Skeletal muscle satellite cell (primary cell): ENCODE measurements around the gene ASB6.

Source experiments
- H3K27me3 ChIP-seq: 2 replicates; pipeline ENCODE4 v1.7.0; 2013; ENCODE audit warnings: low read length; ENCODE audit not compliant: control insufficient read depth, insufficient read depth
- H3K36me3 ChIP-seq: 2 replicates; pipeline ENCODE4 v1.7.0; 2013; ENCODE audit warnings: mild to moderate bottlenecking, control low read depth, low read length; ENCODE audit not compliant: insufficient read depth
- H3K4me1 ChIP-seq: 2 replicates; pipeline ENCODE4 v1.7.0; 2013; ENCODE audit warnings: low read length; ENCODE audit not compliant: control insufficient read depth, insufficient read depth
- H3K4me2 ChIP-seq: 2 replicates; pipeline ENCODE4 v1.7.0; 2013; ENCODE audit warnings: mild to moderate bottlenecking, low read length
- H3K4me3 ChIP-seq: 2 replicates; pipeline ENCODE4 v1.7.0; 2013; ENCODE audit warnings: low read length
- H3K9ac ChIP-seq: 2 replicates; pipeline ENCODE4 v1.7.0; 2013; ENCODE audit warnings: mild to moderate bottlenecking, low read depth, low read length, moderate library complexity
- H3K9me3 ChIP-seq: replicated peaks from 2 replicates; pipeline ENCODE4 v1.7.0; 2013; ENCODE audit warnings: mild to moderate bottlenecking, control low read depth, low read length

Gene ASB6

GRCh38 chr9:129619787-129620668 is 21.9 kb downstream of the ASB6 start:
- Histone ChIP-seq H3K36me3 (no peaks in the 10 kb centered on the region), H3K9ac (peak overlapping the region; percentile 75), H3K9me3 (no peaks in the 10 kb centered on the region), H3K4me3 (peak overlapping the region; percentile 74), H3K27me3 (no peaks in the 10 kb centered on the region), H3K4me2 (peak overlapping the region; percentile 91), H3K4me1 (peaks cover 20% of the 10 kb centered on the region)

DNA sequence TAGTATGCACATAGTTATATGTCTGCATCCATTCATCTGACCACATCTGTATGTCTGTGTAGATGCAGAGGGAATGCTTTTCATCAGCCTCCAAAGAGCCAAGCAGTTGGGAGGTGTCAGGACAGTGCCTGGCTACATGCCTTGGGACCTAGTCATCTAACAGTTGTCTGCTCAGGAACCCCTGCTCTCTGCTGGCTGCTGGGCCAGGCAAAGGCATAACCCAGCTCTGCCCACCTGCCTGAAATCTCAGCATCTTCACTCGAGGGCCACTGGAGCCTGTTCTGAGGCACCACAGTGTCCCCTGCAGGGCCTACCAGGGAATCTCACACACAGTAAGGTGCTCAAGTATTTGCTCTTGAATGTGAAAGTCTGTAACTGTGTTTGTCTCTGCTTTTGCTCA is 24.8 kb downstream of the ASB6 start:
- no peak overlapping the region for H3K9ac ChIP-seq
- H3K4me1 ChIP-seq: peaks cover 28% of the 10 kb centered on the region
- H3K4me2 ChIP-seq: no peak overlapping the region
- H3K4me3 ChIP-seq: no peak overlapping the region
- H3K9me3 ChIP-seq: no peaks in the 10 kb centered on the region
- H3K36me3 ChIP-seq: no peaks in the 10 kb centered on the region
- H3K27me3 ChIP-seq: peaks cover 12% of the 10 kb centered on the region

DNA sequence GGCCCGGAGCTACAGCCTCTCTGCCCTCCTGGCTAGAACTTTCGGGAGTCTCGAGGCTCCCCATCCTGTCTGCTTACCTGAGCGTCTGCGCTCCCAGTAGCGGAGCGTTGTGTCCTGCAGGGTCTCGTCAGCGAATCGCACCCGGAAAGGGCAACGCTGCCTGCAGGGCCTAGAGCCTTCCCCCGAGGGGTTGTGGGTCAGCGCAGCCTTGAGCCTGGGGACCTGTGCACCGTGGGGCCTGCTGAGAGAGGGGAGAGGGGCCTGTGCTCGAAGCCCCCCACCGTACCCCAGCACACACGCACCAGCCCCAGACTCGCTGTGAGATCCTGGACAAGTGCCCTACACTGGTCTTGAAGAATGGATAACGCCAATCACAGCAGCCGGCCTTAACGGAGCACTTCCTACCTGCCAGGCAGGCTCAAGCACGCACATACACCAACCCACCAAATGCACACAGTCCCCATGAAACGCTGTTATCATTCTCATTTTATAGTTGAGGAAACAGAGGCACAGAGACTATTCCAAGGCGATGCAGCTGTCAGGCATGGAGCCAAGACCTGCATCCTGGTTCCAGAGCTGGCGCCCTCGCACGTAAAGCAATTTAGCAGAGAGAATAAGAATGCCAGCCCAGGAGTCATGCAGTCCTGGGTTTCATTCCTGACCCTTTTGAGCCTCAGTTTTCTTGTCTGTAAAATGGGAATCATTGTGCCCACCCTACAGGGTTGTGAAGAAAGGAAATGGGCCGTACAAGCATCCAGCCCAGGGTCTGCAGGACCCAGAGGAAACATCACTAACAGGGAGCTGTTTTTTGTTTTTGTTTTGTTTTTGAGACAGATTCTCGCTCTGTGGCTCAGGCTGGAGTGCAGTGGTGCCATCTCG is 26.3 kb downstream of the ASB6 start:
- H3K9me3 ChIP-seq: no peaks in the 10 kb centered on the region
- H3K4me2 ChIP-seq: no peak overlapping the region
- H3K27me3 ChIP-seq: peaks cover 12% of the 10 kb centered on the region
- no peak overlapping the region for H3K4me3 ChIP-seq
- peaks cover 33% of the 10 kb centered on the region for H3K4me1 ChIP-seq
- no peak overlapping the region for H3K9ac ChIP-seq
- no peaks in the 10 kb centered on the region for H3K36me3 ChIP-seq

DNA sequence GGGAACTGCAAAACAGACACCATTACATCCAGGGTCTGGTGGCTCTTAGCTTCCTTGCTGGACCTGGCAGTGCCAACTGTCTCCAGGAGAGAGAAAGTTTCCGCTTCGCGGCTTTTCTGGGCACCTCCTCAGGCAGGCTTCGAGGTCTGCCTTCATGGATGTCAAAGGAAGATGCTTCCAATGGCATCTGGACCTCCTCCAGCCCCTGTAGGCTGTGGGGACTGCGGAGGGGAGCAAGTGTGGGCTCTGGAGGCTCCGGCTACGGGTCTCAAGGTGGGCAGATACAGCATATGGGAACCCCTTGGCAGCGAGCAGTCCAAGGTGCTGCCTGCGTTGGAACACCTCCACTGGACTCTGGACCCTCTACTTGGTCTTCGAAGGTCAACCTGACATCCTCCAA is 27.0 kb downstream of the ASB6 start:
- H3K27me3 ChIP-seq: peaks cover 12% of the 10 kb centered on the region
- H3K36me3 ChIP-seq: no peaks in the 10 kb centered on the region
- H3K4me1 ChIP-seq: peaks cover 27% of the 10 kb centered on the region
- no peaks in the 10 kb centered on the region for H3K9me3 ChIP-seq
- H3K9ac ChIP-seq: no peak overlapping the region
- H3K4me2 ChIP-seq: no peak overlapping the region
- no peak overlapping the region for H3K4me3 ChIP-seq

DNA sequence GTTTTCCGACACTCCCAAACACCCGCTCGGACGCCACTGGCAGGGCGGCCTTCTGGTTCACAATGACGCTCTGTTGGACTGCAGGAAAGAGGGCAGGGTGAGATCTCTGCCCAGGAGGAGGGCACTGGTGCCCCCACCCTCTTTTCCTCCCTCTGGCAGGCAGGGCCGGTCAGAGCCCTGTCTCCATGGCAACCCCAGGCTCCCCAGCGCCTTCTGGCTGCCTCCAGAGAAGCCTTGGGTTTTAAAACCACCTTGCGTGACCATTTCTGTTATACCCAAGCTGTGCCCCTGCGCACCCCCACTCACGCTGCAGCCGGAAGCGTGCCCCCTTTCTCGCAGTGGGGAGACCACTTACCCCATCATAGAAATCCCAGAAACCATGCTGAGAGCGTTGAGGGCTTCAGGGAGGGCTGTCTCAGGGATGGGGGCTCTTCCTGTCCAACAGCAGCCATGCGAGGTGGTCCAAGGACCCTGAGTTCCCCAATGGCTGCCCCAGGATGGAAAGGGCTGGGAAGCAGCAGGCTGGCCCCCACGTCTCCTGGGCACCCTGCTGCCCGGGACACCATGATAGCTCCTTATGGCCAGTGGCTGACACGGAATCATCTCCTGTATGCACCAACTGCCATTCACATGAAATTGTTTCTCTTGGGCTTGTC is 28.3 kb downstream of the ASB6 start:
- H3K9me3 ChIP-seq: no peaks in the 10 kb centered on the region
- no peak overlapping the region for H3K4me2 ChIP-seq
- H3K4me1 ChIP-seq: peaks cover 34% of the 10 kb centered on the region
- H3K27me3 ChIP-seq: peaks cover 12% of the 10 kb centered on the region
- no peak overlapping the region for H3K9ac ChIP-seq
- no peaks in the 10 kb centered on the region for H3K36me3 ChIP-seq
- no peak overlapping the region for H3K4me3 ChIP-seq

GRCh38 chr9:129612815-129613519 is 29.0 kb downstream of the ASB6 start:
- no peak overlapping the region for H3K4me2 ChIP-seq
- H3K4me1 ChIP-seq: peaks cover 41% of the 10 kb centered on the region
- H3K9me3 ChIP-seq: no peaks in the 10 kb centered on the region
- H3K4me3 ChIP-seq: no peak overlapping the region
- peaks cover 12% of the 10 kb centered on the region for H3K27me3 ChIP-seq
- no peak overlapping the region for H3K9ac ChIP-seq
- H3K36me3 ChIP-seq: no peaks in the 10 kb centered on the region

DNA sequence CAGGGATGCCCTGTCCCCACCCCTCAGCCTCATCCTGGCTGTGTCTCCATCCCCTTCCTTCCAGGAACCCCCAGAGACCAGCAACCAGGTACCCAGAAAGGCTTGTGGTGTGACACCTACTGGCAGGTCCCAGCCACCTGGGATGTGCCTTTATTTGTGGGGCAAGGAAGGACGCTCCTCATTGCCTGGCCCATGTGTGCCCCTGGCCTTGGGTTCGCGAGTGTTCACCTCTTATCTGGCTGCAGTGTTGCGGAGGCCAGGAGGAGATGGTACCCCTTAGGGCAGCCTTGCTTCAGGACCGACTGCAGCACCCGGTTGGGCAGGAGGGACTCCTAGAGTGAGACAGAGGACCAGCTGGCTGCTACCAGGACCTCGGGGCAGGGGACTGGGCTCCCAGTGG is 29.8 kb downstream of the ASB6 start:
- H3K9me3 ChIP-seq: no peaks in the 10 kb centered on the region
- H3K4me2 ChIP-seq: no peak overlapping the region
- peaks cover 12% of the 10 kb centered on the region for H3K27me3 ChIP-seq
- no peaks in the 10 kb centered on the region for H3K36me3 ChIP-seq
- H3K9ac ChIP-seq: no peak overlapping the region
- H3K4me3 ChIP-seq: no peak overlapping the region
- H3K4me1 ChIP-seq: peaks cover 48% of the 10 kb centered on the region

DNA sequence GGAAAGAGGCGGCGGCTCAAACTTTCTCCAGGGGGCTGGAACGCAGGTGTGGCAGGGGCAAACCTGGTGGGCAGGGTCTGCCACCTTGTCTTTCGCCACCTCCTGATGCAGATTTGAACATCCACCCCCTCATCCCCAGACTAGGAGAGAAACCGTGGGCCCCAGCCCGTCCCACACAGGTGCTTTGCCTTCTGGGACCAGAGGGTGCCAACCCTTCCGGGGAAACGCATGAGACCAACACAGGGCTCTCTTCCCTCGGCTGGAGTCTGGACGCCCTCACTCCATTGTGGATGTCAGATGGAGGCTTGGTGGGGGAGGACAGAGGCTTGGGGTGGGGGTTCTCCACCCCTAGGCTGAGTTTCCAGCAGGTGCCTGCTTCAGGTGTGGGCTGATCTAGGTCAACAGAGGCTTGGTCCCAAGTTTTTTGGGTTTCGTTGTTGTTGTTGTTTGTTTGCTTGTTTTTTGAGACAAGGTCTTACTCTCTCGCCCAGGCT is 30.6 kb downstream of the ASB6 start:
- peaks cover 12% of the 10 kb centered on the region for H3K27me3 ChIP-seq
- H3K4me3 ChIP-seq: peak overlapping the region; percentile 79

GRCh38 chr9:129610473-129611306 is 31.3 kb downstream of the ASB6 start:
- no peaks in the 10 kb centered on the region for H3K36me3 ChIP-seq
- H3K4me1 ChIP-seq: peaks cover 48% of the 10 kb centered on the region
- peaks cover 12% of the 10 kb centered on the region for H3K27me3 ChIP-seq
- H3K9me3 ChIP-seq: no peaks in the 10 kb centered on the region
- H3K9ac ChIP-seq: peak overlapping the region; percentile 83
- H3K4me3 ChIP-seq: peak overlapping the region; percentile 79
- peak overlapping the region; percentile 98 for H3K4me2 ChIP-seq

More for the DNA sequence above, 30.6 kb downstream of the ASB6 start:
- H3K4me2 ChIP-seq: peak overlapping the region; percentile 98
- H3K36me3 ChIP-seq: no peaks in the 10 kb centered on the region
- peak overlapping the region; percentile 83 for H3K9ac ChIP-seq
- H3K4me1 ChIP-seq: peaks cover 48% of the 10 kb centered on the region
- no peaks in the 10 kb centered on the region for H3K9me3 ChIP-seq

- Histone ChIP-seq H3K4me3 (peak overlapping the region; percentile 79), H3K9ac (peak overlapping the region; percentile 83), H3K4me1 (peaks cover 48% of the 10 kb centered on the region), H3K4me2 (peak overlapping the region; percentile 98), H3K27me3 (peaks cover 12% of the 10 kb centered on the region), H3K36me3 (no peaks in the 10 kb centered on the region), H3K9me3 (no peaks in the 10 kb centered on the region)
Observed at GRCh38 chr9:129610213-129610472, 31.8 kb downstream of the ASB6 start.
